Endothelial cell of umbilical vein (primary cell): Measurements from ENCODE around the gene COG4. TPM values are rescaled to one million over a fixed set of nuclear protein-coding genes. Genes with fewer than 3 reads are reported as not detected.

Experiments
- BruUV-seq: library from RNA; stranded (reverse); fragments of 400-500 nt; replicated peaks from 2 replicates; lab custom pipeline; 2021; lab: Mats Ljungman, UMichigan
- CTCF ChIA-PET: fragments of 300-600, 350-600 bp; sonication (Branson Sonifier 250); formaldehyde crosslinking; loops from one replicate; lab custom pipeline; 2021; ENCODE audit warnings: antibody characterized with exemption, inconsistent platforms; lab: Charles Lee
- POLR2A ChIA-PET: fragments of 300-600, 350-600 bp; sonication (Branson Sonifier 250); formaldehyde crosslinking; loops from one replicate; lab custom pipeline; 2021; ENCODE audit warnings: antibody characterized with exemption, inconsistent platforms; lab: Charles Lee
- DNase-seq: peaks from one replicate; pipeline ENCODE4 v3.0.0-alpha.2; 2011; ENCODE audit warnings: low read depth, low spot score
- FAIRE-seq: peaks from 2 replicates; lab custom pipeline; 2011; peaks lifted over from hg19 to GRCh38; lab: Jason Lieb, UNC
- H2AFZ ChIP-seq: 2 replicates; pipeline ENCODE4 v1.6.0; 2012; ENCODE audit warnings: low read depth, low read length, control low read depth, inconsistent platforms
- H3K27ac ChIP-seq: 2 replicates; pipeline ENCODE4 v1.5.1; 2011; ENCODE audit warnings: low read depth, mild to moderate bottlenecking, control low read depth, low read length, moderate library complexity; ENCODE audit not compliant: insufficient read depth
- H3K27me3 ChIP-seq, 2 experiments: 2 replicates each; pipeline versions ENCODE4 v1.6.0 to v1.6.1; 2011; ENCODE audit warnings: low read length in 2 of 2, mixed read lengths in 1 of 2; ENCODE audit not compliant: control insufficient read depth in 2 of 2, insufficient read depth in 2 of 2
- H3K36me3 ChIP-seq, 2 experiments: 2 replicates in 1 of 2; 3 replicates in 1 of 2; pipeline ENCODE4 v1.5.1; 2011; ENCODE audit warnings: low read length in 2 of 2, mild to moderate bottlenecking in 1 of 2, moderate library complexity in 1 of 2; ENCODE audit not compliant: control insufficient read depth in 2 of 2, insufficient read depth in 2 of 2; ENCODE audit errors: extremely low read depth in 1 of 2
- H3K4me1 ChIP-seq: 3 replicates; pipeline ENCODE4 v1.5.1; 2011; ENCODE audit warnings: mild to moderate bottlenecking, low read length; ENCODE audit not compliant: control insufficient read depth, insufficient read depth; ENCODE audit errors: extremely low read depth
- H3K4me2 ChIP-seq: 2 replicates; pipeline ENCODE4 v1.6.1; 2011; ENCODE audit warnings: low read length, control low read depth, mixed read lengths; ENCODE audit not compliant: insufficient read depth
- H3K4me3 ChIP-seq, 3 experiments: fragments of 200-600 bp in 1 of 3; sonication (generic), shearing (Covaris generic) in 1 of 3; replicated peaks in 1 of 3; 2 replicates each; pipeline ENCODE4 v1.5.1; 2011 to 2016; ENCODE audit warnings: control low read depth in 3 of 3, low read length in 3 of 3, mild to moderate bottlenecking in 2 of 3, inconsistent platforms in 1 of 3, low read depth in 1 of 3, moderate library complexity in 1 of 3; ENCODE audit not compliant: insufficient read depth in 1 of 3
- H3K79me2 ChIP-seq: 2 replicates; pipeline ENCODE4 v1.6.0; 2012; ENCODE audit warnings: low read length, inconsistent platforms; ENCODE audit not compliant: control insufficient read depth, insufficient read depth
- H3K9ac ChIP-seq: replicated peaks from 2 replicates; pipeline ENCODE3; 2011; ENCODE audit warnings: low read length, control low read depth; ENCODE audit not compliant: insufficient read depth; ENCODE audit errors: extremely low read depth
- H3K9me1 ChIP-seq: replicated peaks from 3 replicates; pipeline ENCODE4 v1.6.0; 2011; ENCODE audit warnings: mild to moderate bottlenecking, low read length; ENCODE audit not compliant: control insufficient read depth, insufficient read depth; ENCODE audit errors: extremely low read depth
- H3K9me3 ChIP-seq: replicated peaks from 2 replicates; pipeline ENCODE4 v1.5.1; 2012; ENCODE audit warnings: low read length, inconsistent platforms; ENCODE audit not compliant: control insufficient read depth, insufficient read depth
- H4K20me1 ChIP-seq: replicated peaks from 2 replicates; pipeline ENCODE3; 2011; ENCODE audit warnings: mild to moderate bottlenecking, low read length; ENCODE audit not compliant: control insufficient read depth, insufficient read depth; ENCODE audit errors: extremely low read depth
- CTCF ChIP-seq, 2 donors: IDR thresholded peaks; 1 replicate in 1 of 2; 2 replicates in 1 of 2; pipeline ENCODE4 v1.5.1; 2011; ENCODE audit warnings: low read length in 2 of 2, mild to moderate bottlenecking in 2 of 2, moderate library complexity in 2 of 2, control low read depth in 1 of 2, inconsistent platforms in 1 of 2, low read depth in 1 of 2; ENCODE audit not compliant: insufficient read depth in 1 of 2; ENCODE audit errors: extremely low read depth in 1 of 2
- EZH2 ChIP-seq: IDR thresholded peaks from 2 replicates; pipeline ENCODE4 v1.6.1; 2012; ENCODE audit warnings: borderline replicate concordance, low read depth, mild to moderate bottlenecking, moderate library complexity, low read length, inconsistent platforms; ENCODE audit not compliant: severe bottlenecking
- FOS ChIP-seq: IDR thresholded peaks from 2 replicates; pipeline ENCODE4 v1.6.1; 2011; ENCODE audit warnings: mild to moderate bottlenecking, low read length, moderate library complexity, borderline replicate concordance; ENCODE audit not compliant: insufficient read depth
- GATA2 ChIP-seq: IDR thresholded peaks from 2 replicates; pipeline ENCODE4 v1.7.0; 2011; ENCODE audit warnings: low read depth, mild to moderate bottlenecking, moderate library complexity, mixed read lengths, low read length; ENCODE audit not compliant: insufficient read length, insufficient read depth
- JUN ChIP-seq: IDR thresholded peaks from 2 replicates; pipeline ENCODE4 v1.6.1; 2011; ENCODE audit warnings: borderline replicate concordance, low read depth; ENCODE audit not compliant: insufficient read length, insufficient read depth
- MAX ChIP-seq: IDR thresholded peaks from 2 replicates; pipeline ENCODE4 v1.6.1; 2011; ENCODE audit not compliant: insufficient read depth, insufficient read length
- MYC ChIP-seq: IDR thresholded peaks from one replicate; pipeline ENCODE4 v1.6.1; 2011; ENCODE audit warnings: mild to moderate bottlenecking, low read depth, low read length
- POLR2A ChIP-seq: IDR thresholded peaks from 2 replicates; pipeline ENCODE4 v1.6.1; 2012; ENCODE audit warnings: low read depth, mild to moderate bottlenecking, control low read depth, low read length
- POLR2AphosphoS5 ChIP-seq: IDR thresholded peaks from 2 replicates; pipeline ENCODE4 v1.6.1; 2012; ENCODE audit warnings: low read depth, mild to moderate bottlenecking, control low read depth, low read length, moderate library complexity; ENCODE audit not compliant: insufficient read depth
- dilution Hi-C: fragments of 300-500 bp; cut with MboI; formaldehyde crosslinking; loops from one replicate; pipeline ENCODE4 v1.15.0; 2019; ENCODE audit warnings: low sequenced_read_pairs; ENCODE audit not compliant: extremely low pct_ligation_motif_present
- intact Hi-C: fragments of 100-400 bp; cut with micrococcal nuclease; formaldehyde crosslinking; loops from one replicate; pipeline ENCODE4 v1.10.0; 2022
- polyA plus RNA-seq, 4 experiments: library from polyadenylated mRNA; depleted of rRNA in 3 of 4; stranded (reverse) in 3 of 4; unstranded in 1 of 4; fragments of >200 nt; gene quantifications; 2 replicates each; pipeline versions ENCODE4 v1.2.1 to v1.2.3, GENCODE V29; 2011 to 2012; ENCODE audit warnings: missing spikeins in 1 of 4
- total RNA-seq: library from RNA; stranded (reverse); gene quantifications from 2 replicates; pipeline ENCODE4 v1.2.3, GENCODE V29; 2021

Gene COG4
- total and polyA plus RNA-seq, 2 donors (not counting 3 experiments of a cell fraction or from before 2014, with no cell fraction given) = 53.7 to 61.2 TPM

GRCh38 chr16:70438585-70438968 is 84.8 kb downstream of the COG4 start:
- no peaks in the 10 kb centered on the region for H3K9me1 ChIP-seq
- ChIA-PET CTCF (interaction anchor here (0.6 to 2.0 kb wide), 11 partner anchors 22 to 1149 kb away, joined by 3 to 8 read pairs (median 5); no protein-coding TSS in a partner anchor), POLR2A (interaction anchor here (0.8 kb wide), 1 partner anchor 57 kb away, joined by 3 read pairs; no protein-coding TSS in a partner anchor)
- no TSS peak for BruUV-seq
- no peaks in the 10 kb centered on the region for H4K20me1 ChIP-seq
- H3K4me2 ChIP-seq = peak overlapping the region; percentile 96
- TF ChIP-seq GATA2 (no peak), JUN (no peak), EZH2 (no peak)
- peak overlapping the region; percentile 34 for H2AFZ ChIP-seq
- dilution Hi-C loops = no loop called here
- FAIRE-seq (no peak), DNase-seq (no peak)
- no peaks in the 10 kb centered on the region for H3K27me3 ChIP-seq
- H3K4me3 ChIP-seq = peak overlapping the region; percentile 53 to 88 (median 66)
- no peak overlapping the region for H3K27ac ChIP-seq
- peaks cover 38% of the 10 kb centered on the region for H3K4me1 ChIP-seq
- intact Hi-C loops = loop anchor here (2.0 kb wide), 1 partner anchor 84 kb away; the partner anchor contains the start of genes COG4 and SF3B3
- H3K9ac ChIP-seq = peak overlapping the region; percentile 60
- H3K36me3 ChIP-seq = peaks cover 0 to 5% of the 10 kb centered on the region in 2 experiments
- H3K9me3 ChIP-seq = no peaks in the 10 kb centered on the region
- peaks cover 36% of the 10 kb centered on the region for H3K79me2 ChIP-seq

- Histone ChIP-seq H3K9me3 (no peaks in the 10 kb centered on the region), H3K4me2 (peak overlapping the region; percentile 96), H3K27ac (peak overlapping the region; percentile 42), H3K9me1 (no peaks in the 10 kb centered on the region), H3K27me3 (no peaks in the 10 kb centered on the region), H4K20me1 (no peaks in the 10 kb centered on the region), H3K79me2 (peaks cover 40% of the 10 kb centered on the region), H3K36me3 (peaks cover 0 to 5% of the 10 kb centered on the region in 2 experiments), H3K4me1 (peaks cover 45% of the 10 kb centered on the region), H3K9ac (peak overlapping the region; percentile 60), H3K4me3 (peak overlapping the region; percentile 53 to 88 (median 66)), H2AFZ (peak overlapping the region; percentile 2)
- intact Hi-C loops = loop anchor here (1.0 to 2.0 kb wide), 2 partner anchors 10 to 85 kb away; partner anchors contain the start of genes COG4 and SF3B3
- TSS peak; percentile 18 for BruUV-seq
- CTCF ChIA-PET = interaction anchor here (0.9 to 2.0 kb wide), 12 partner anchors 10 to 87 kb away, joined by 3 to 8 read pairs (median 4); no protein-coding TSS in a partner anchor
- DNase-seq = peak; percentile 54
- POLR2A ChIA-PET = interaction anchor here (0.8 kb wide), 1 partner anchor 57 kb away, joined by 3 read pairs; no protein-coding TSS in a partner anchor
- dilution Hi-C loops = no loop called here
- no peak for TF ChIP-seq POLR2AphosphoS5
- no peak for TF ChIP-seq CTCF (IDR thresholded peaks at IDR 0.05; ENCODE audit: extremely low read depth in 1 of 2, insufficient read depth in 1 of 2, low read depth in 1 of 2, low read length in 2 of 2)
- TF ChIP-seq GATA2 = no peak
- no peak for TF ChIP-seq POLR2A
- no peak for TF ChIP-seq MYC
- no peak for TF ChIP-seq MAX
- TF ChIP-seq EZH2 = no peak
- no peak for TF ChIP-seq FOS
- peak; percentile 67 for FAIRE-seq
Observed at GRCh38 chr16:70437582-70438557, 85.5 kb downstream of the COG4 start.
